DMS153 treated with DMSO at 0.1 percent for 48 hours (cell line): Measurements from ENCODE around the gene PHACTR2.

Experiments
- DNase-seq: peaks from one replicate; lab custom pipeline; 2025; ENCODE audit not compliant: unreplicated experiment; lab: John Stamatoyannopoulos, UW

PHACTR2 gene

DNA sequence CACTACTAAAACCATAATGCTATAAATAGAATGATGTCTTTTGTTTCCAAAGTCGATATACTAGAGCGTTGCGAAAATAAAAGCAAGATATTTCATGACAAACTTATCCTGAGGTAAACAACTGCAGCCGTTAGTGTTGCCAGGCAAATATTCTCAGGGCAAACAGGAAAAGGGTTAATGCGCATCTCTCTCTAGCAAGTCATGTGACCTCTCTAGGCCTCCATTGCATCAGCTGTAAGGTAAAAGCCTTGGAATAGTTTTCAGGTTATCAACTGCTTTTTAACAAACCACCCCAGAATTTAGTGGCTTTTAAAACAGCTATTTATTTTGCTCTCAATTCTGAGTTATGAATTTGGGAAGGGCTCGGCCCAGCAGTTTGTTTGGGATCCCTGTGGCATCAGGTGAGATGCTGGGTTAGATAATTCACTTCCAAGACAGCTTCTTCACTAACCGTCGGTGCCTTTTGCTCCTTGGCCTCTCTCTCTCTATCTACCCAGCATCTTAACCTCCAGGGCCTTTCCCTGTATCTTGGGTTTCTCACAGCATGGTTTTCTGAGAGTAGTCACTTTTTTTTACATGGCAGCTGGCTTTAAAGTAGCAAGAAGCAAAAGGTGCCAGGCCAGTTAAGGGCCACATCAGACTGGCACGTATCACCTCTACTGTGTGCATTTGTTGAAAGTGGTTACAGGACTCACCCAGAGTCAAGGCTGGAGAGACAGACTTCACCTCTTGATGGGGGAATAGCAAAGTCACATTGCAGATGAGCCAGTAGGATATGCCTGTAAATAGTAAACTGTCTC lies 126.2 kb downstream of the PHACTR2 start:
- DNase-seq, result no peak

DNA sequence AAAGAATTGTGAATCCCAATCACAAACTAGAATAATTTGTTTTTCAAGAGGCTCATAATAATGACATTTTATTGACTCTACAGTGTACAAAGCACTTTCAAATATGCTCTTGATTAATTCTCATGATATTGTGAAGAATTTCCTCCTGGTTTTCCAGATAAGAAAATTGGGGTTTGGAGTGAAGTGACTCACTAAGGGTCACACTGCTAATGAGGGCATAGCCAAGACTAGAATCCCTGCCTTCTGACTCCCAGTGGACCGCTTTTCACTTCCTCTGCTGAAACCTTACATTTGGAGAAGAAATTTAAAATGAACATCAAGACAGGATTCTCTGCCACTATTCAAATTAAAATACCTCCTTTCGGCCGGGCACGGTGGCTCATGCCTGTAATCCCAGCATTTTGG lies 127.1 kb downstream of the PHACTR2 start:
- DNase-seq, result no peak

DNA sequence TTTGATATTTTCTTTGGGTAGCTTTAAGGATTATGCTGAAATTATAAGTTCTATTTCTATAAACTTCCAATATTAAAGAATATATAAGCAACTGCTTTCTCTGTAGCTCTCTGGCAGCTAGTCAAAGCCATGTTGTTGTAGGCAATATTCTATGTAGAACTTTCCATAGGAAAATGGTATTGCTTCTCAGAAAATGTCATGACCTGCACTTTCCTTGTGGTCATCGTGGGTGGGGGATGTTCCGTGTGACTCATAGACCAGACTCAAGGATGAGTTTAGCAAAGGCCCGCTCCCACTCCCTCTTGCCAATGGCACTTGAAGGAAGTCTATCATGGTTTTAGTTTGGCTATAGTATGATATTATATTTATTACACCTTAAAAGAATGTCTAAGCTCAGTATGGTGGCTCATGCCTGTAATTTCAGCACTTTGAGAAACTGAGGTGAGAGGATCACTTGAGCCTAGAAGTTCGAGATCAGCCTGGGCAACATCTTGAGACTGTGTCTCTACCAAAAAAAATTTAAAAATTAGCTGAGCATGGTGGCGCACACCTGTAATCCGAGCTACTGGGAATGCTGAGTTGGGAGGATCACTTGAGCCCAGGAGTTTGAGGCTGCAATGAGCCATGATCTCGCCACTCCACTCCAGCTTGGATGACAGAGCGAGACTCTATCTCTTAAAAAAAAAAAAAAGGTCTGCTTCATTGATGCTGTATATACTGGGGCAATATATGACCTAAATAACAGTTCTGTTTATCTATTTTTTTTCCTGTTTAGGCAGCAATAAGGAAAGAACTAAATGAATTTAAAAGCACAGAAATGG lies 128.7 kb downstream of the PHACTR2 start:
- DNase-seq, result no peak

DNA sequence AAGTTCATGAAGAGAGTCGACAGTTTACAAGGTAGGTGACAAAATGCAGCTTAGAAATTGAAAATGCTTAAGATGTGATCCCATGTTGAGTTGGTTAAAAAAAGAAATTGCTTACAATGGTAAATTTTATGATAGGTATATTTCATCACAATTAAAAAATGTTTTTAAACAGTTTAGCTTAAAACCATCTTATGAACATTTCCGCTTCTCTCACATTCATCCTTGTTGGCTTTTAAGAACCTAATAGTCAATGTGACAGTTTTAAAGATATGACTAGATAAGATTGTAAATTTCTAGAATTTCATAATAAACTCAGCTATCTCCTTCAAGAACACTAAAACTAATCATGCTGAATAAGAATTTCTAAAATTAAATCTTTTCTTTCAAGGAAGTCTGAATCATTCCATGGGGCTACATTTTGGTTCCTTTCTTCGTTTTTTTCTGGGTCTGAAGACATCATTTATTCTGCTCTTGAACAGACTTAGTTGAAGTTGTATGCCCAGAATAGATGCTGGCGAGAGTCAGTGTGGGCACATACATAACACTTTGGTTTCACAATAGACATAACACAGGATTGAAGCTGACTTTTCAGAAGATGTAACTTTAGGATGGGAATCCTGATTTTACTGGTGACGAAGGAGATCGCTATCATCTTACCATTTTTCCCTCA lies 129.5 kb downstream of the PHACTR2 start:
- no peak for DNase-seq

DNA sequence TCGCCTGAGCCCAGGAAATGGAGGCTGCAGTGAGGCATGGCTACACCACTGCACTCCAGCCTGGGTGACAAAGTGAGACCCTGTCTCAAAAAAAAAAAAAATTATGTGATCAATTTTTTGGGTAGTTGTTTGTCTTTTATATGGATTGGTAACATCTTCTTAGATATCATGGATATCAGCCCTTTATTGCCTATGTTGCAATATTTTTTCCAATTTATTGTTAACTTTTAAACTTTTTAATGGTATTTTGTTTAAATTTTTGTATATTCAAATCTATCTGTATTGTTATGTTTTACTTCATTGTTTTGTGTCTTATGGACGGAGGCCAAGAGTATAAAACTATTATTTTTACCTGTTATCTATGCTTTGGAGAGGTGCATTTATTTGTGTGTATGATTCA lies 133.0 kb downstream of the PHACTR2 start:
- no peak for DNase-seq

DNA sequence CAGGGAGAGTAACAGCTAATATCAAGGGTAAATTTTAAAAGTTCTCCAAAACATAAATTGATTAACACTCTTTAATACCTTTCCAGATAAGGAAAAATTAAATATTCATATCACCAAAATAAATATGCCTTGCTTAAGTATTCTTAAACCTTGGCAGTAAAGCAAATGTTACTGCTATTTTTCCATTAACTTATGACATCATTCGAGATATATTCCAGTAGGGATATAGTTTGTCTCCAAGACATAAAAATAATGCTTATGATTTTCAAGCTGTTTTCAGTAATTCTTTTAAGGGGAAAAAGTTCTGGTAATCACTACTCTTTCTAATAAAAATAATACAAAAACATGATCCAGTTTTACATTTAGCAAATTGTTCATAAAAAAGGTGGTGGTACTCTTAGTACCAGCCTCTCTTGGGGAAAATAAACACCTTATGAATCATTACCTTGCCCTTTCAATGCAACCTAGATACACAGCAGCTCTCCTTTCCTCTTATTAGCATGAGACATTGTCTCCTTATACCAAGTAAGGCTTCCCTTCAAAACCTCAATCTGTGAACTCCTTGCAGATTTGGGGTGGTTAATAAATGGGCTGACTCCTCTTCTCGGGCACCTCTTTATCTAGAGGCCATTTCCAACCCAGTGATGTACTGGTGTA lies 133.9 kb downstream of the PHACTR2 start:
- no peak for DNase-seq

DNA sequence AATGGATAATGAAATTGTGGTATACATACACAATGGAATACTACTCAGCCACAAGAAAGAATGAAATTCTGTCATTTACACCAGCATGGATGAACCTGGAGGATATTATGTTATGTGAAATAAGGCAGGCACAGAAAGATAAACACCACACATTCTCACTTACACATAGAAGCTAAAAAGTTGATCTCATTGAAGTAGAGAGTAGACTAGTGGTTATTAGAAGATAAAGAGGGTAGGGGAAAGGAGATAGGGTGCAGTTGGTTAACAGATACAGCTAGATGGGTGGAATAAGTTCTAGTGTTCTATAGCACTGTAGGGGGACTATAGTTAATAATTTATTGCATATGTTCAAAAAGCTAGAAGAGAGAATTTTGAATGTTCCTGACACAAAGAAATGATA lies 139.9 kb downstream of the PHACTR2 start:
- no peak for DNase-seq

DNA sequence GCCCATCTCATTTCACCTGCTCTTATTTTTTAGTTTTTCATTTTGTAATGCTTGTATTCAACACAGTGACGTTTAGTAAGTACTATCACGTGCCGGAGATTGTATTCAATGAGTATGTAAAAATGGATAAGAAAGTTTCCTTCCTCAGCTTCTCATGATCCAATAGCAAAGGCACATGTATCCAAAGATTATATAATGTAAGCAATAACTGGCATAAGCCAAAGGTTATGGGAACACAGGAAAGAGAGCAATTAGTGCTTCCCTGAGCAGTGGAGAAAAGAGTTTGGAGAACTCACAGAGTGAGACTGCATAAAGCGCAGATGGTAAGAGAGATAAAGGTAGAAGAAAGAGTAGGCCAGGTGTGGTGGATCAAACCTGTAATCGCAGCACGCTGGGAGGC lies 143.6 kb downstream of the PHACTR2 start:
- DNase-seq, result no peak

DNA sequence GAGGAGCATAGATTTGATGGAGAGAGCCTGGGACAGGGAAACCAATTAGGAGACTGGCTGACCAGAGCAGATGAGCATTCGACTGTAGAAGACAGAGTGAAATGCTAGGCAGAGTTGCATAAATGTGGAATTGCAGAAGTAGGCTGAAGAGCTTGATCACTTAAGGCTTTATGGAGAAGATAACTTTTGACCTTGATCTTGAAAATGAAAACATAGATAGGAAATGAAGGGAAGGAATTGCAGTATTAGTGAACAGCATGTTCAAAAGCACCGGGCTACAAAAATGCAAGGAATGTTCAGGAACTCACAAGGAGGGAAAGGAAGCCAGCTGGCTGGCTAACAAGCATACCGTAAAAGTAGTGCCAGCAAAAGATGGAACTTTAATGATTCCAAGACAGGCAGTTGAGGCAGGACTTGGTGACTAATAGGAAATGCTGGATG lies 144.8 kb downstream of the PHACTR2 start:
- DNase-seq, result no peak

DNA sequence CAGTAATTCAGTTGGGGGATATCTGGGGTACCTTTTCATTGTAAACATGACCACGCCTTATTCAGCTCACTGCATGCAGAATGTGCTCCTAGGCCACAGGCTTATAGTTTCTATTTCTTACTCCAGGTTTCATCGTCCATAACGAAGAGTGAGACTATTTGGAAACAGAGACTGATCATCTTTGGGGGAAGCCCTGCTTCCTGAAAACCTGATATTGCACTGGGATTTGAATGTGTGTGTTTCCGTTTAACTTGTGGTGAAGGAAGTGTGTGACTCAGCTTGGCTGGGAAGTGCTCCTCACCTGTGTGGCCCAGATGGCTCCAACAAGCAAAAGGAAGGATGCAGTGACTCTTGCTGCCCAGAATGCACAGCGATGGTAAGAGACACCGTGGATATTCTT lies 145.8 kb downstream of the PHACTR2 start:
- DNase-seq, result no peak

DNA sequence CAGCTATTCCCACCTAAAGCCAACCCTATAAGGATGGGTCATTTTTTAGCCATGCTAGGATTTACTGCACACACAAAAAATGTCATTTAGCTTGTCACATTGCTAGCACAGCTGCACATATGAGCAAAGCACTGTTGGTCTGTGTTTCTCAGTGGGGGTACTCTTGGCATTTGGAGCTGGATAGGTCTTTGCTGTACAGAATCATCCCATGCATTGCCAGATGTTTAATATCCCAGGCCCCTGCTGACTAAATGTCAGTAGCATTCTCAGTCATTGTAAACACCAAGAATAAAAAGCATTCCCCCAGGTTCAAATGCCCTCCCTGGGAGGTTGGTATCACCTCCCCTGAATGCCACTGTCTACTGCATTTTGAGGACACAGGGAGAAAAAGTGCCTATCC lies 150.8 kb downstream of the PHACTR2 start:
- no peak for DNase-seq

DNA sequence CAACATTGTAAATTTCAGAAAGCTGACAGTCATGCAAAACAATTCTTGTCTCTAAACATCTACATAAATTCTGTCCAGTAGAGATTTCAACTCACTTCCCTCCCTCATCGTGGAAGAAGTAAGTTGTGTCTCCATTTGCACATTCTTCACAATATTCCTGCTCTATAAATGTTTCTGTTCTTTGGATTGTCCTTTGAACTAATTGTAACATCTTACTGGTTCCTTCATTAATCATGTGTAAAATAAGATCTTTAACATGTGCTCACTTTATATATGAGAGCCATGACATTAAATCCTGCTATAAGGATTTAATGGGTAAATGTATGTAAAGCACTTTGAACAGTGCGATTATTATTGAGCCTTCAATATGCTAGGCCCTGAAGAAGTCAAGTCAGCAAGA lies 158.4 kb downstream of the PHACTR2 start:
- DNase-seq, result no peak

DNA sequence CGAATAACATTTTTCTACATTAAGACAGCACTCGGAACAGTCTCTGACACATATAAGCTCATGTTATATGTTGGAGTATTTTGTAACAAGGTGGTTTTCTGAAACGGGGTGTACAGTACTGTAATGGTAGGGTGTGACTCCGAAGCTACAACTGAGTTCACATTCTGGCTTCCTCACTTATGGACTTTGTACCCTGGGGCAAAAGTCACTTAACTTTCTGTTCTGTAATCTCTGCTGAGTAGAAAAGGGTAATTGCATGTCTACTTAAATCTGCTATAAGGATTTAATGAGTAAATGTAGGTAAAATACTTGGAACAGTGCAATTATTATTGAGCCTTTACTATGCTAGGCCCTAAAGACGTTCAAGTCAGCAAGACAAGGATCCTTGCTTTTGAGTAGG lies 160.6 kb downstream of the PHACTR2 start:
- DNase-seq, result no peak

DNA sequence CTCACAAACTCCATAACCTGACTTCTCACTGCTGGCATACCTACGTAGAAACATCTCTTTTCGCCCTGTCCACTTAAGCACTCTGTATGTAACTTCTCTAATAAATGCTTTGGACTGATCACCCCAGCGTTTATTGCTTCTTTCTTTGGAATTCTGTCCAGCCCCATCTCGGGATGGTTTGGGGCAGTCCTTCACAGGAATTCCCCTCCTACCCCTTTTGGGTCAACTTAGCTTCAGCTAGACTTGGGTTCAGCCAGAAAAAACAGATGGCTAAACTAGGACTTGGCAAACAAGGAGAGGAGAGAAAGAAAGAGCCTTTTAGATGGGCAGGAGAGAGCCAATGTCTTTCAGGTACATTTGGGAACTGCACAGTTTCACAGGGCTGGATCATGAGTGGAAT lies 161.4 kb downstream of the PHACTR2 start:
- no peak for DNase-seq

DNA sequence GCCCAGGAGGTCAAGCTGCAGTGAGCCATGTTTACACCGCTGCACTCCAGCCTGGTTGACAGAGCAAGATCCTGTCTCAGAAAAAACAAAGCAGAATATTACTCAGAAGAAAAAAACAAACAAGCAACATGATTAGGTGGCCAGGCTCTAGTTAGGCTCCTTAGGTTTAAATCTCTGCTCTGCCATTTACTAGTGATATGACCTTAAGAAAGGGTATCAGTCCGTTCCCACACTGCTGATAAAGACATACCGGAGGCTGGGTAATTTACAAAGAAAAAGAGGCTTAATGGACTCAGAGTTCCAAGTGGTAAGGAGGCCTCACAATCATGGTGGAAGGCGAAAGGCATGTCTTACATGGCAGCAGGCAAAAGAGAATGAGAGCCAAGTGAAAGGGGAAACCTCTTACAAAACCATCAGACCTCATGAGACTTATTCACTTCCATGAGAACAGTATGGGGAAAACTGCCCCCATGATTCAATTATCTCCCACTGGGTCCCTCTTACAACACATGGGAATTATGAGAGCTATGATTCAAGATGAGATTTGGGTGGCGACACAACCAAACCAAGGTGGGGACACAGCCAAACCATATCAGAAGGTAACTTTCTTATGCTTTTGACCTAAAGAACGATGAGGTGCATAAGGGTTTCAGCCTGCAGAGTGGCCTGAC lies 163.0 kb downstream of the PHACTR2 start:
- DNase-seq, result no peak

DNA sequence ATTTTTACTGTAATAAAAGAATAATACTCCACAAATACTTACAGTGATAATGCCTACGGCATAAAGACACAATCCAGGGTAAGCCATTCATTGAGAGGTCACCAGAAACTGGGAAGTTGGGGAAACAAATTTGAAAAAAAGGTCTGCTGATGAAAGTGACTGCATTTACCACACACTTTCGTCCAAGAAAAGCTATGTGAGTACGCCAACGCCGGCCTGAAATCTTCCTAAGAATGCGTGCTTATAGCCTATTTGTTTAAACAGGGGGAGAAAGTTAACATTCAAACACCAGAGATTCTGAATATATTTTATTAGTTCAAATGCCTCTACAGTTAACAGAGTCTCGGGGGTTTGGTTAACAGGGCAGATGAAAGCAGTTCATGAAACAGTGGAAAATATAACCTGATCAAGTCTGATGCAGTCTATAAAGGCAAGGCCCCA lies 164.7 kb downstream of the PHACTR2 start:
- DNase-seq, result no peak

DNA sequence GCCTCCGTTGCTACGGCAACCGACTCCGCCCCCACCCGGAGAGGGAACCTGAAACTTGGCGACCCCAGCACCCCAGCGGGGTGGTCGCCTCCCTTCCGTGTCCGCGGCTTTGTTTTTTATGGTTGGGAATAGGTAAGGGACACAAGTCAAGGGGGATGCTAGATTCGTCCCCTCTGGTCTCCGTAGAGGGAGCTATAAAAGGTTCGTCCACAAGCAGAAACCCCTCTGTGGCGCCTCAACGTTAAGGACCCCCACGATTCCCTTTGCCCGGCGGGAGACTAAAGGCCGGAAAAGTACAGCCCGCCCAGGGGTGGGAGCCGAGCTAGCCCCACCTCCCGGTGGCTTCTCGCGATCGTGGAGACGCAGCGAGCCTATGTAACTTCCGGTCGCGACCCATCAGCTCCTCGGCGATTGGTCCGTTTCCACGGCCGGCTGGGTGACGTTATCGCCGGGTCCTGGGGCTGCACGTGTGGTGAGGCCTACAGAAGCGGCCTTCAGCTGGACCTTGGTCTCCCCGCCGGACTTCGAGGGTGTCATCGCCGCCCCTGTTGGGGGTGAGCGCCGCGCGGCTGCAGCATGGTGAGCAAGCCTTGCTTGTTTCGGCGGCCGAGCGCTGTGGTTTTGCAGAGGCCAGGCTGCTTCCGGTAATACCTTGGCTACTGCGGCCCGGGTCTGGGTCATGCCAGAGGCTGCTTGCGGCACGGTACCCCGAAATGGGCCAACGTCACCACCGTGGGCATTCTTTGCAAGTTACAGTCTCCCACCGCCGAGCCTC lies 165.3 kb downstream of the PHACTR2 start, which contains the start of gene LTV1:
LTV1 (plus strand) TSS at position 437 of the 775 bp plus-strand sequence; CDS start at position 577, 140 bp downstream.
- DNase-seq, result peak; percentile 84

DNA sequence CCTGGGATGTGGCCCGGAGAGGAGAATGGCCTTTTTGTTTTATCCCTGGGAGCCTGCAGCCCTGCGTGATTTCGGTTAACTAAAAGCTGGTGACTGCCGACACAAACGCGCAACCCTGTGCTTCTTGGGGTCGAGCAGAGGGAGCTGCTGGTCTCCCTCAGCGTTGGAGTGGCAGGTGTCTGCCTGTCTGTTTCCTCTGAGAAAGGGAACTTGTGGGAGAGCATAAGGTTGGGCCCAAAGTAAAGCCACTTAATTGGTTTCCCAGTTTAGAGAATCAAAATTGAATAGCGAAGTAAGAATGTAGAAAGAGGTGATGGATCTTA lies 165.9 kb downstream of the PHACTR2 start:
- no peak for DNase-seq

DNA sequence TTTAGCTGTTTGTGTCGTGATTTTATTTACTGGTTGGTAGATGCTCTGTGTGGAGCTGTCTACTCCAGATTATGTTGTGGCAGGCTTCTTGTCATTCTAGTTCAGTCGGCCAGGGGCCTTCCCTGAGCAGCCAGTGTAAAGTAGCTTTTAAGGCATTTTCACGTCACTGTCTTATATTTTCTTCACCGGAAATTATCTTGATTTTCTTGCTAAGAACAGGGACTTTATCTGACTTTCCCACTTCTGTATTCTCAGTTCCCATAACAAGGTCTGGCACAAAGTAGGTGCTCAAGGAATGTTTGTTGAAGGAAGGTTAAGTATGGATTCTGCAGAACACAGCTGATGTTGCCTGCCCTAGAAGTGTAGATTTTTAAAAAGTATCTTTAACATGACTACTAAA lies 166.2 kb downstream of the PHACTR2 start:
- DNase-seq, result no peak

DNA sequence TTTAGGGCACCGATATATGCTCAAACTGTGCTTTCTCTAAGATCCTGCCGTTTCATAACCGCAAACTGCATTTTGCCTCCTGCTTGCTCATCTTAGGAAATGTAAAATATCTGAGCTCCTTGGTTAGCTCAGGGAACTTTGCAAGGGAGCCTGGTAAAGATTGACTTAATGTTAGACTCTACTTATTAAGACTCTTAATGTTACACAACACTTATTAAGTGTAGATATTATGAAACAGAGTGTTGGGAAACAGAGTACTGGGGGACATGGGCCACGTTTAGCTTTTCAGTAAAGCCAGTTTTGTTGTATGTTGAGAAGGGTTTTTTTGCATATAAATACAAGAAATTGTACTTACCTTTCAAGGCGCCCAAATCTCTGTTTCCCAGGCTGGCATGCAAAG lies 167.3 kb downstream of the PHACTR2 start:
- no peak for DNase-seq
